Activated naive CD8-positive, alpha-beta T cell treated with anti-CD3 and anti-CD28 coated beads for 36 hours (primary cell): ENCODE data around the gene CTXN2. TPM values are rescaled to one million over a fixed set of nuclear protein-coding genes. Genes with fewer than 3 reads are reported as not detected.
A peak's percentile ranks its signal among the peaks of the same experiment; 100 is the strongest.

ENCODE experiments used
- DNase-seq: peaks from one replicate; pipeline ENCODE4 v3.0.0; 2021
- H3K27ac Mint-ChIP-seq: one replicate; pipeline ENCODE4 v1.8.0; 2022; ENCODE audit warnings: mild to moderate bottlenecking, moderate library complexity, mixed read lengths
- H3K27me3 Mint-ChIP-seq: one replicate; pipeline ENCODE4 v1.8.0; 2022; ENCODE audit warnings: mild to moderate bottlenecking, mixed read lengths
- H3K36me3 Mint-ChIP-seq: one replicate; pipeline ENCODE4 v1.8.0; 2021; ENCODE audit warnings: mild to moderate bottlenecking, mixed read lengths
- H3K4me1 Mint-ChIP-seq: one replicate; pipeline ENCODE4 v1.8.0; 2021; ENCODE audit warnings: mixed read lengths
- H3K4me3 Mint-ChIP-seq: one replicate; pipeline ENCODE4 v1.8.0; 2022; ENCODE audit warnings: mild to moderate bottlenecking, moderate library complexity, mixed read lengths
- H3K9me3 Mint-ChIP-seq: one replicate; pipeline ENCODE4 v1.8.0; 2022; ENCODE audit warnings: mixed read lengths
- total RNA-seq, 2 experiments: library from RNA; stranded (reverse); gene quantifications; one replicate each; pipeline ENCODE4 v1.2.3, GENCODE V29; 2021

The CTXN2 gene
- total RNA-seq, 2 experiments from 2014 or later = not detected

GRCh38 chr15:48182749-48183148 is 8.7 kb upstream of the CTXN2 start:
- Mint-ChIP-seq H3K9me3 (no peaks in the 10 kb centered on the region), H3K27me3 (peaks cover 35% of the 10 kb centered on the region), H3K4me3 (no peak overlapping the region), H3K4me1 (no peaks in the 10 kb centered on the region), H3K36me3 (no peaks in the 10 kb centered on the region), H3K27ac (no peak overlapping the region)
- no peak for DNase-seq

DNA sequence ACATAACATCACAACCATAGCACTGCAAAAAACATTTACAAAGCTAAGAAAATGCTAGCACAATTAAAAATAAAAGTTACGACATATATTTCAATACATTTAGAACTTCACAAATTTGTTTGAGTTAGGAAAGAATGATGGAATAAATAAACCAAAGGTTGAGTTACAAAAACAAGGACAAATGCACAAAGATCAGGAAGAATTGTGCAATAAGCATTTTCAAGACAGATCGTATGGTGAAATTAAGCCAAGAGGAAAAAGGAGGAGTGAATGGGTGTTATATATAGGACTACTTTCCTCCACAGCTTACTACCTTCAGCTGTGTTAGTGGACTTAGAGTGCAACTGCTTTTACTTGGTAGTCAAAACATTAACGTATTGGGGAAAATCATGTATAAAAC is 5.9 kb upstream of the CTXN2 start:
- Mint-ChIP-seq H3K4me1 (no peaks in the 10 kb centered on the region), H3K27me3 (peaks cover 48% of the 10 kb centered on the region), H3K36me3 (no peaks in the 10 kb centered on the region), H3K9me3 (no peaks in the 10 kb centered on the region), H3K4me3 (no peak overlapping the region), H3K27ac (no peak overlapping the region)
- no peak for DNase-seq

GRCh38 chr15:48186271-48186670 is 5.2 kb upstream of the CTXN2 start:
- DNase-seq = no peak
- H3K27me3 Mint-ChIP-seq = peaks cover 52% of the 10 kb centered on the region
- no peak overlapping the region for H3K4me3 Mint-ChIP-seq

DNA sequence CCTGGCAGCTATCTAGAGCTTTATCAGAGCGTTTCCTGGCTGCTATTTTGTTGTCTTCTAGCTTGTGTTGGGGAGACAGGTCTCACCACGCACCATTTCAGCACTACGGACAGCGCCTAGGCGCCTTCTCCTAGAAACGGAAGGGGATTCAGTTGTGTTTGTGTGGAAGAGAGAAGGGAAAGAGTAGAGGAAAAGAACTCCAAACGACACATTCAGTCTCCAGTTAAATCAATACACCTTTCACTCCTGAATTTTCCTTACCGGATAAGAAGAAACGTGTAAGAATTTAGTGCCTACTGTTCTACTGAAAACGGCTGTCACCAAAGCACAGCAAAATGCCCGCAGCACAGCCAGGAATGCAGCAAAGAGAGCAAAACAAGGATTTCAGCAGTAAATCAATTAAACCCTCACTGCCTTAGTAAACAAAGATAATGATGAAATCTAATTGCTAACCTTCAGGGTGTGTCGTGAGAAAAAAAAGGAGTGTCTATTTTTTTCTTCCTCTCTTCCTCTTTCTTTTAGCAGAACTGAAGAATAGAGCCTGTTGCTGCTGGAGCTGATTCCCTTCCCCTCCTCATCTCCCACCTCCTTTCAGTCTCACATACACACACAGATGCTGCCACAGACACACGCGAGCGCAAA is 412 bp upstream of the CTXN2 start:
- H3K27me3 Mint-ChIP-seq = peaks cover 62% of the 10 kb centered on the region
- no peak overlapping the region for H3K4me3 Mint-ChIP-seq
- H3K4me1 Mint-ChIP-seq = peaks cover 4% of the 10 kb centered on the region
- H3K27ac Mint-ChIP-seq = no peak overlapping the region
- no peaks in the 10 kb centered on the region for H3K36me3 Mint-ChIP-seq
- DNase-seq = peak; percentile 30
- peaks cover 3% of the 10 kb centered on the region for H3K9me3 Mint-ChIP-seq

More at GRCh38 chr15:48186271-48186670, 5.2 kb upstream of the CTXN2 start:
- peaks cover under 1% of the 10 kb centered on the region for H3K4me1 Mint-ChIP-seq
- H3K36me3 Mint-ChIP-seq = no peaks in the 10 kb centered on the region
- H3K27ac Mint-ChIP-seq = no peak overlapping the region
- peaks cover under 1% of the 10 kb centered on the region for H3K9me3 Mint-ChIP-seq

DNA sequence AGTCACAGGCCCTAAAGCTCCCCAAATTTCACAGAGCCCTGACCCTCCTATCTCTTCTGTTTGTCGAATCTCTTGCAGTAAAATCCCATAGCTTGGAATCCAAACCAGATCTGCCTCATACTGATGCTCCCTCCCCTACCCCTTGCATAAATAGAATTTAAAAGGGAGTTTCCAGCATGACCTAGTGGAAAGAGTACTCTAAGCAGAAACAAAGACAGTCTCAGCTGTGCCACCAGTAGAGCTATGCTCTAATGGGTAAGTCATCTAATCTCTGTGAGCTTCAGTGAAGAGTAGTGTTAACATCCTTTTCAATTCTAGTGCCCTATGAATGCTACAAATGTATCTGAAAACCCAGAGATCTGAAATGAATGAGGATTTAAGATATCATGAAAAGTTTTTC is 10.6 kb downstream of the CTXN2 start:
- H3K36me3 Mint-ChIP-seq = no peaks in the 10 kb centered on the region
- H3K4me1 Mint-ChIP-seq = no peaks in the 10 kb centered on the region
- no peak overlapping the region for H3K27ac Mint-ChIP-seq
- H3K4me3 Mint-ChIP-seq = no peak overlapping the region
- H3K9me3 Mint-ChIP-seq = no peaks in the 10 kb centered on the region
- H3K27me3 Mint-ChIP-seq = peaks cover 24% of the 10 kb centered on the region
- DNase-seq = no peak

- no peak for DNase-seq
- Mint-ChIP-seq H3K4me3 (no peak within 1 kb of the TSS), H3K36me3 (no peaks in the 10 kb centered on the region), H3K27ac (no peak within 1 kb of the TSS), H3K9me3 (no peaks in the 10 kb centered on the region), H3K27me3 (peaks cover 18% of the 10 kb centered on the region), H3K4me1 (no peaks in the 10 kb centered on the region)
These were observed 14.5 kb downstream of the CTXN2 start, which contains the start of gene SLC12A1 for GRCh38 chr15:48205981-48206380. Gene SLC12A1, plus strand, starts transcription at chr15:48206302. Its CDS starts 1,418 bp downstream, at chr15:48207720.

DNA sequence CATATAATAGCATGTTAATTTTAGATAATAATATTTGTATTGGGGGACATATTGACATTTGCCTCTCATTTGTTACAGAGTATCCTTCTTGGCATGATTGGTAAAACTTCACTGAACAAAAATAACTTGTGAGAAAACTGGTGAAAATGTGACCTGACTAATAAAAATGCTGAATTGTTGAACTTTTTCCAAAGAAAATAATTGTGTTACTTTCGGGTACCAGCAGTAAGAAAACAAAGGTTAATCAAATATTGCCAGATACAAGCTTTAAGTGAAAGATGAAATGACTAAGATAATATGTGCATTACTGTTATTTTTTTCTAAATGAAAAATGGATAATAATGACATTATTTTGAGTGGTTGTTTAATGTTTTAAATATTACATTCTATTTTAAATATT is 29.8 kb downstream of the CTXN2 start:
- Mint-ChIP-seq H3K27me3 (peaks cover 9% of the 10 kb centered on the region), H3K9me3 (no peaks in the 10 kb centered on the region), H3K36me3 (no peaks in the 10 kb centered on the region), H3K4me1 (no peaks in the 10 kb centered on the region), H3K27ac (no peak overlapping the region), H3K4me3 (no peak overlapping the region)
- no peak for DNase-seq

- Mint-ChIP-seq H3K27me3 (peaks cover 9% of the 10 kb centered on the region), H3K27ac (no peak overlapping the region), H3K36me3 (no peaks in the 10 kb centered on the region), H3K4me1 (no peaks in the 10 kb centered on the region), H3K4me3 (no peak overlapping the region), H3K9me3 (no peaks in the 10 kb centered on the region)
- DNase-seq = no peak
These were observed 30.4 kb downstream of the CTXN2 start for GRCh38 chr15:48221885-48222284.

DNA sequence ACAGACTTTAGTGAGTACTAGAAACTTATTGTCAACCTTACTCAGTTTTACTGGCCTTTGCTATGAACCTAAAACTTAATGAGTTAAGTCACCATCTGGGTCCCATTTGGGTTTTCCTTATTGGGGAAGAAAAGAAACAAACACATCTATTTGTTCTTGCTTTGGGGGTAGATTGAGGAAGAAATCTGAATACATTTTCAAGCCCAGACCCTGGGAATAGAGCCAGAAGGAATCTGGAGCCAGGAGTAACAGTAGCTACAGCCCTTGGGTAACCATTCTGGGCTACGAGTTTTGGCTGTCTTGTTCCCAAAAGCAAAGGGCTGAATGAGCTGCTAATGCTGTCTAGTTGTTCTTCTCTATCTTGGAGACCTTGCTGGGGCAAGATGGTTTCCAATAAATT is 31.2 kb downstream of the CTXN2 start:
- no peaks in the 10 kb centered on the region for H3K4me1 Mint-ChIP-seq
- DNase-seq = no peak
- peaks cover 5% of the 10 kb centered on the region for H3K27me3 Mint-ChIP-seq
- no peaks in the 10 kb centered on the region for H3K36me3 Mint-ChIP-seq
- no peak overlapping the region for H3K4me3 Mint-ChIP-seq
- no peaks in the 10 kb centered on the region for H3K9me3 Mint-ChIP-seq
- no peak overlapping the region for H3K27ac Mint-ChIP-seq

GRCh38 chr15:48225771-48226170 is 34.3 kb downstream of the CTXN2 start:
- H3K4me3 Mint-ChIP-seq = no peak overlapping the region
- DNase-seq = no peak
- H3K4me1 Mint-ChIP-seq = no peaks in the 10 kb centered on the region
- no peaks in the 10 kb centered on the region for H3K36me3 Mint-ChIP-seq
- H3K9me3 Mint-ChIP-seq = no peaks in the 10 kb centered on the region
- H3K27me3 Mint-ChIP-seq = no peaks in the 10 kb centered on the region
- H3K27ac Mint-ChIP-seq = no peak overlapping the region

DNA sequence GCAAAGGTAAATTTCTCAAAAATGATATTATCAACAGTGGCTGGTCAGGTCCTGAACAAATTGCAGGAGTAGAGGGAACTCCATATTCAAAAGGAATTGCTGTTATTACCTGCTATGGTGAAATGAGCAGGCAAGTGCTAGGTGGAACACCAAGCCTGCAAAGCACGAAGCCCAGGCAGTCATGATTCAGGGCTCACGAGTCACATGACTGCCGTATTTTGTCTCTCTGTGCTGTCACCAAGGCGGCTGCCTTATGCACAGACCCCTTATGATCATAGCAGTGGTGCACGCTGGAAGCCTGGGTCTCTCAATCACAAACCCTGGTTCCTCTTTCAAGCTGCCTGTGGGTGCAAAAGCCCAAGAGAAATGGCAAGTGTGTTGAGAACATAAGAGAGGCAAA is 39.0 kb downstream of the CTXN2 start:
- H3K4me1 Mint-ChIP-seq = no peaks in the 10 kb centered on the region
- H3K27me3 Mint-ChIP-seq = peaks cover 8% of the 10 kb centered on the region
- H3K27ac Mint-ChIP-seq = no peak overlapping the region
- no peaks in the 10 kb centered on the region for H3K9me3 Mint-ChIP-seq
- H3K36me3 Mint-ChIP-seq = no peaks in the 10 kb centered on the region
- DNase-seq = no peak
- H3K4me3 Mint-ChIP-seq = no peak overlapping the region

DNA sequence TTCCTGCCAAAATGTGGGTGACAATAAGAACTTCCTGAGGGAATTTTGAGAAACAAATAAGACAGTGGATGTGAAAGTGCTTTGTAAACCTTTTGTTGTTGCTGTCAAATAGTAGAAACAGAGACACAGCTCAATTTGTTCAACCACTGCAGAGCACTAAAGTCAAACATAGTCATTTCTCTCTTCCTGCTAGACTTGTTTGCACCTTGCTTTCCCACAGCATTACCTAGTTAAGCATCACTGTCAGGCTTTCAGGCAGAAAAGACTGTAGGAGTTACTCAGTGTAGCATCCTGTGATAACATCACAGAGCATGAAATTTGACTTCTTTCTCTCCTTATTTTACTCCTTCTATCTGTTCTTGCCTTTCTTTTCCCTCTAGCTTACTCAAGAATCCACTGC is 41.8 kb downstream of the CTXN2 start:
- H3K4me3 Mint-ChIP-seq = no peak overlapping the region
- H3K27ac Mint-ChIP-seq = no peak overlapping the region
- DNase-seq = no peak
- H3K27me3 Mint-ChIP-seq = peaks cover 8% of the 10 kb centered on the region
- H3K4me1 Mint-ChIP-seq = no peaks in the 10 kb centered on the region
- H3K9me3 Mint-ChIP-seq = no peaks in the 10 kb centered on the region
- H3K36me3 Mint-ChIP-seq = no peaks in the 10 kb centered on the region

GRCh38 chr15:48239334-48239733 is 47.9 kb downstream of the CTXN2 start:
- Mint-ChIP-seq H3K36me3 (no peaks in the 10 kb centered on the region), H3K9me3 (no peaks in the 10 kb centered on the region)

DNA sequence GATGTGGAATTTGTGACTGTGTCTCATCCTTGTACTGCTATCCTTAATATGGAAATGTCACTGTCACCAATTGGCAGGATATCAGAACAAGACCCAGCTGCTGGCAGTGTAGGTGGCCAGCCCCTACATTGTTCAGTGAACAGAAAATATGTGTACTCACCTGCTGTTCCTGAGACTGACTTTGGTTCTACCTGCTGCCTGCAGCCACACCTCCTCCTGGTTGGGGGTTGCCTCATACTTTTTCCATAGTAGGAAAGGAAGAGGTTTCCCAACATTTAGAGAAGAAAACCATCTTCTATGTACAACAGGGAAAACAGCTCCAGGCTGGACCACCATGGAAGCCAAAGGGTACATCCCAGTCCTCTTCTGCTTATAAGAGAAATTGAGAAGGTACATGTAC is 50.5 kb downstream of the CTXN2 start:
- no peak overlapping the region for H3K27ac Mint-ChIP-seq
- no peaks in the 10 kb centered on the region for H3K9me3 Mint-ChIP-seq
- no peak overlapping the region for H3K4me3 Mint-ChIP-seq
- H3K36me3 Mint-ChIP-seq = no peaks in the 10 kb centered on the region
- H3K27me3 Mint-ChIP-seq = peaks cover 4% of the 10 kb centered on the region
- H3K4me1 Mint-ChIP-seq = no peaks in the 10 kb centered on the region
- no peak for DNase-seq

More at GRCh38 chr15:48239334-48239733, 47.9 kb downstream of the CTXN2 start:
- no peak overlapping the region for H3K4me3 Mint-ChIP-seq
- DNase-seq = no peak
- H3K27me3 Mint-ChIP-seq = peaks cover 4% of the 10 kb centered on the region
- H3K27ac Mint-ChIP-seq = no peak overlapping the region
- no peaks in the 10 kb centered on the region for H3K4me1 Mint-ChIP-seq

DNA sequence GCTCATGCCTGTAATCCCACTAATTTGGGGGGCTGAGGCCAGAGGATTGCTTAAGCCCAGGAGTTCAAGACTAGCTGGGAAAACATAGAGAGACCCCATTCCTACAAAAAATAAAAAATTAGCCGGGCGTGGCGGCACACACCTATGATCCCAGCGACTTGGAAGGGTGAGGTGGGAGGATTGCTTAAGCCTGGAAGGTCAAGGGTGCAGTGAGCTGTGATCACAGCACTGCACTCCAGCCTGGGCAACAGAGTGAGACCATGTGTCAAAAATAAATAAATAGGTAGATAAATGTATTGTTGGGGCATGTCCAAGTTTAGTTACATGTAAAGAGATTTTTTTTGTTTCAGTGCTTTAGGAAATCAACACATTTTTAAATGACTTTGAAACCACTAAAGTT is 51.1 kb downstream of the CTXN2 start:
- peaks cover 4% of the 10 kb centered on the region for H3K27me3 Mint-ChIP-seq
- no peak overlapping the region for H3K4me3 Mint-ChIP-seq
- no peaks in the 10 kb centered on the region for H3K9me3 Mint-ChIP-seq
- no peak overlapping the region for H3K27ac Mint-ChIP-seq
- no peaks in the 10 kb centered on the region for H3K4me1 Mint-ChIP-seq
- no peaks in the 10 kb centered on the region for H3K36me3 Mint-ChIP-seq
- DNase-seq = no peak

GRCh38 chr15:48244921-48245320 is 53.5 kb downstream of the CTXN2 start:
- Mint-ChIP-seq H3K9me3 (no peaks in the 10 kb centered on the region), H3K27me3 (peaks cover 12% of the 10 kb centered on the region), H3K4me1 (no peaks in the 10 kb centered on the region), H3K36me3 (no peaks in the 10 kb centered on the region), H3K27ac (no peak overlapping the region), H3K4me3 (no peak overlapping the region)
- DNase-seq = no peak
